Transverse colon (tissue), 3 donors: Measurements from ENCODE around the gene SCAPER.

Source experiments
- CTCF ChIP-seq, 5 experiments: fragments of 200-600 bp in 3 of 5; fragments of 450-650 bp in 2 of 5; sonication (generic) in 3 of 5; IDR thresholded peaks; 1 replicate in 2 of 5; 2 replicates in 3 of 5; pipeline ENCODE4 v1.5.1; 2016 to 2017; ENCODE audit warnings: antibody characterized with exemption in 5 of 5, inconsistent platforms in 3 of 5, mild to moderate bottlenecking in 2 of 5, moderate library complexity in 1 of 5
- EP300 ChIP-seq: sonication (generic); formaldehyde crosslinking; IDR thresholded peaks from one replicate; pipeline ENCODE4 v1.6.1; 2017; ENCODE audit warnings: antibody characterized with exemption, low read depth
- POLR2A ChIP-seq: fragments of 450-650 bp; IDR thresholded peaks from one replicate; pipeline ENCODE4 v1.6.1; 2016; ENCODE audit warnings: antibody characterized with exemption, mild to moderate bottlenecking, moderate library complexity

GRCh38 chr15:76625267-76625666, 279.9 kb downstream of the SCAPER start:
- TF ChIP-seq EP300 (no peak), CTCF (IDR thresholded peaks at IDR 0.05) (no peak), POLR2A (no peak)
